Loucy (cell line): ENCODE data around the gene THADA.

Source experiments
- EZH2phosphoT487 ChIP-seq: fragments of 200-600 bp; IDR thresholded peaks from 2 replicates; pipeline ENCODE4 v1.6.1; 2018; ENCODE audit warnings: antibody characterized with exemption, mild to moderate bottlenecking, moderate library complexity, borderline replicate concordance
- TF ChIP-seq, protein P1 (sequence below): fragments of 200-600 bp; sonication (generic); conservative IDR thresholded peaks from 2 replicates; pipeline ENCODE4 v1.5.1; 2014; ENCODE audit warnings: mild to moderate bottlenecking, antibody characterized with exemption, low read length

- TF ChIP-seq, protein P1, sequence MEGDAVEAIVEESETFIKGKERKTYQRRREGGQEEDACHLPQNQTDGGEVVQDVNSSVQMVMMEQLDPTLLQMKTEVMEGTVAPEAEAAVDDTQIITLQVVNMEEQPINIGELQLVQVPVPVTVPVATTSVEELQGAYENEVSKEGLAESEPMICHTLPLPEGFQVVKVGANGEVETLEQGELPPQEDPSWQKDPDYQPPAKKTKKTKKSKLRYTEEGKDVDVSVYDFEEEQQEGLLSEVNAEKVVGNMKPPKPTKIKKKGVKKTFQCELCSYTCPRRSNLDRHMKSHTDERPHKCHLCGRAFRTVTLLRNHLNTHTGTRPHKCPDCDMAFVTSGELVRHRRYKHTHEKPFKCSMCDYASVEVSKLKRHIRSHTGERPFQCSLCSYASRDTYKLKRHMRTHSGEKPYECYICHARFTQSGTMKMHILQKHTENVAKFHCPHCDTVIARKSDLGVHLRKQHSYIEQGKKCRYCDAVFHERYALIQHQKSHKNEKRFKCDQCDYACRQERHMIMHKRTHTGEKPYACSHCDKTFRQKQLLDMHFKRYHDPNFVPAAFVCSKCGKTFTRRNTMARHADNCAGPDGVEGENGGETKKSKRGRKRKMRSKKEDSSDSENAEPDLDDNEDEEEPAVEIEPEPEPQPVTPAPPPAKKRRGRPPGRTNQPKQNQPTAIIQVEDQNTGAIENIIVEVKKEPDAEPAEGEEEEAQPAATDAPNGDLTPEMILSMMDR: no peak
- no peak for TF ChIP-seq EZH2phosphoT487
Observed at GRCh38 chr2:43327119-43327518, 268.7 kb downstream of the THADA start.
